Esophagus squamous epithelium (tissue), 4 donors: ENCODE measurements around the gene PMEPA1.

Experiments
- POLR2A ChIP-seq, 4 donors: fragments of 450-650 bp; IDR thresholded peaks; one replicate each; pipeline ENCODE4 v1.6.1; 2017; ENCODE audit warnings: antibody characterized with exemption in 4 of 4, mild to moderate bottlenecking in 4 of 4, moderate library complexity in 3 of 4
- TF ChIP-seq, protein P1 (sequence below), 6 experiments: fragments of 450-650 bp in 4 of 6; fragments of 200-600 bp in 2 of 6; sonication (generic) in 2 of 6; IDR thresholded peaks; one replicate each; pipeline ENCODE4 v1.5.1; 2016 to 2019; ENCODE audit warnings: antibody characterized with exemption in 6 of 6, mild to moderate bottlenecking in 4 of 6, moderate library complexity in 4 of 6

- TF ChIP-seq, protein P1, sequence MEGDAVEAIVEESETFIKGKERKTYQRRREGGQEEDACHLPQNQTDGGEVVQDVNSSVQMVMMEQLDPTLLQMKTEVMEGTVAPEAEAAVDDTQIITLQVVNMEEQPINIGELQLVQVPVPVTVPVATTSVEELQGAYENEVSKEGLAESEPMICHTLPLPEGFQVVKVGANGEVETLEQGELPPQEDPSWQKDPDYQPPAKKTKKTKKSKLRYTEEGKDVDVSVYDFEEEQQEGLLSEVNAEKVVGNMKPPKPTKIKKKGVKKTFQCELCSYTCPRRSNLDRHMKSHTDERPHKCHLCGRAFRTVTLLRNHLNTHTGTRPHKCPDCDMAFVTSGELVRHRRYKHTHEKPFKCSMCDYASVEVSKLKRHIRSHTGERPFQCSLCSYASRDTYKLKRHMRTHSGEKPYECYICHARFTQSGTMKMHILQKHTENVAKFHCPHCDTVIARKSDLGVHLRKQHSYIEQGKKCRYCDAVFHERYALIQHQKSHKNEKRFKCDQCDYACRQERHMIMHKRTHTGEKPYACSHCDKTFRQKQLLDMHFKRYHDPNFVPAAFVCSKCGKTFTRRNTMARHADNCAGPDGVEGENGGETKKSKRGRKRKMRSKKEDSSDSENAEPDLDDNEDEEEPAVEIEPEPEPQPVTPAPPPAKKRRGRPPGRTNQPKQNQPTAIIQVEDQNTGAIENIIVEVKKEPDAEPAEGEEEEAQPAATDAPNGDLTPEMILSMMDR (IDR thresholded peaks at IDR 0.05), result no peak
- TF ChIP-seq POLR2A (IDR thresholded peaks at IDR 0.05), result no peak
These were observed 3.7 kb upstream of the PMEPA1 start for GRCh38 chr20:57713505-57713903.
